ENCODE measurements around the gene MKNK2.
A peak's percentile ranks its signal among the peaks of the same experiment; 100 is the strongest.

DNA sequence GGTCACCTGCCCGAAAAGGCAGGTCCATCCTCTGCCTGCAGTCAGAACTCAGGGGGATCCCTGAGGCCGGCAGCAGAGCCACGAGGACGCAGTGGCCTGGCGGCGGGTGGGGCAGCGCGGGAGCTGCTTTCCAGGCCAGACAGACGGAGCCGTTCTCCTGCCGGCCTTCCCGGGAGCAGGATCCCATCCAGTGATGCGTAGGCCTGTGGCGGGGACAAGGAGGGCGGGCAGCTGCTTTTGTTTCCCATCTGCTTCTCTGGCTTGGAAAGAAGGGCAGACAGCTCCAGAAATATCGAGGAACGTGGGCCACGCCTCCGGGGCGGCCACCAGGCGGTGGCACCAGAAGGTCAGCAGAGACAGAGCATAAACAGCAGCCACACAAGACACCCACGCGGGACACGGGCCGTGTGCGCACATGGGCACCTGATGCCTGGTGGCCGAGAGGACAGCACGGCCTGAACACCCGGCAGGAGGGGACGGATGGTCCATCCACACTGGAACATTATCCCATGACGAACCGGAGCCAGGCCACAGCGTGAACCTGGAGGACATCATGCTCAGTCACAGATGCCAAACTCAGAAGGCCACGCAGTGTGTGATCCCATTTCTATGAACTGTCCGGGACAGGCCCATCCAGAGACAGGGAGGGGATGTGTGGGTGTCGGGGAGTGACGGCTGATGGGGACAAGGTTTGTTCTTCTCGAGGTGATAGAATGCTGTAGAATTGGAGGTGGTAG is 13.9 kb upstream of the MKNK2 start:
- TF ChIP-seq, protein P1, sequence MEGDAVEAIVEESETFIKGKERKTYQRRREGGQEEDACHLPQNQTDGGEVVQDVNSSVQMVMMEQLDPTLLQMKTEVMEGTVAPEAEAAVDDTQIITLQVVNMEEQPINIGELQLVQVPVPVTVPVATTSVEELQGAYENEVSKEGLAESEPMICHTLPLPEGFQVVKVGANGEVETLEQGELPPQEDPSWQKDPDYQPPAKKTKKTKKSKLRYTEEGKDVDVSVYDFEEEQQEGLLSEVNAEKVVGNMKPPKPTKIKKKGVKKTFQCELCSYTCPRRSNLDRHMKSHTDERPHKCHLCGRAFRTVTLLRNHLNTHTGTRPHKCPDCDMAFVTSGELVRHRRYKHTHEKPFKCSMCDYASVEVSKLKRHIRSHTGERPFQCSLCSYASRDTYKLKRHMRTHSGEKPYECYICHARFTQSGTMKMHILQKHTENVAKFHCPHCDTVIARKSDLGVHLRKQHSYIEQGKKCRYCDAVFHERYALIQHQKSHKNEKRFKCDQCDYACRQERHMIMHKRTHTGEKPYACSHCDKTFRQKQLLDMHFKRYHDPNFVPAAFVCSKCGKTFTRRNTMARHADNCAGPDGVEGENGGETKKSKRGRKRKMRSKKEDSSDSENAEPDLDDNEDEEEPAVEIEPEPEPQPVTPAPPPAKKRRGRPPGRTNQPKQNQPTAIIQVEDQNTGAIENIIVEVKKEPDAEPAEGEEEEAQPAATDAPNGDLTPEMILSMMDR (IDR thresholded peaks at IDR 0.05 in 8 of 11, conservative IDR thresholded peaks at IDR 0.05 in 3 of 11), result no peak
- TF ChIP-seq POLR2AphosphoS5 (IDR thresholded peaks at IDR 0.05) (peak; percentile 52 to 86 (median 73)), POLR2A (IDR thresholded peaks at IDR 0.05) (no peak)
